Measurements from ENCODE around the gene COPS8. TPM values are rescaled to one million over a fixed set of nuclear protein-coding genes. Genes with fewer than 3 reads are reported as not detected.

The COPS8 gene
- total RNA-seq = 134 and 173 TPM in 2 replicates

GRCh38 chr2:237085248-237086221 lies at the start of gene COPS8:
TSS of gene COPS8 (plus strand) at chr2:237085889. CDS start at chr2:237085965, 76 bp downstream.

